ENCODE measurements around the gene ASMTL. TPM values are rescaled to one million over a fixed set of nuclear protein-coding genes. Genes with fewer than 3 reads are reported as not detected.
A peak's percentile ranks its signal among the peaks of the same experiment; 100 is the strongest.

ASMTL gene
- total and polyA plus RNA-seq, 2 of the 13 experiments (the other 11 are each of a cell fraction or from before 2014, with no cell fraction given), result 5.6 to 16.3 TPM

DNA sequence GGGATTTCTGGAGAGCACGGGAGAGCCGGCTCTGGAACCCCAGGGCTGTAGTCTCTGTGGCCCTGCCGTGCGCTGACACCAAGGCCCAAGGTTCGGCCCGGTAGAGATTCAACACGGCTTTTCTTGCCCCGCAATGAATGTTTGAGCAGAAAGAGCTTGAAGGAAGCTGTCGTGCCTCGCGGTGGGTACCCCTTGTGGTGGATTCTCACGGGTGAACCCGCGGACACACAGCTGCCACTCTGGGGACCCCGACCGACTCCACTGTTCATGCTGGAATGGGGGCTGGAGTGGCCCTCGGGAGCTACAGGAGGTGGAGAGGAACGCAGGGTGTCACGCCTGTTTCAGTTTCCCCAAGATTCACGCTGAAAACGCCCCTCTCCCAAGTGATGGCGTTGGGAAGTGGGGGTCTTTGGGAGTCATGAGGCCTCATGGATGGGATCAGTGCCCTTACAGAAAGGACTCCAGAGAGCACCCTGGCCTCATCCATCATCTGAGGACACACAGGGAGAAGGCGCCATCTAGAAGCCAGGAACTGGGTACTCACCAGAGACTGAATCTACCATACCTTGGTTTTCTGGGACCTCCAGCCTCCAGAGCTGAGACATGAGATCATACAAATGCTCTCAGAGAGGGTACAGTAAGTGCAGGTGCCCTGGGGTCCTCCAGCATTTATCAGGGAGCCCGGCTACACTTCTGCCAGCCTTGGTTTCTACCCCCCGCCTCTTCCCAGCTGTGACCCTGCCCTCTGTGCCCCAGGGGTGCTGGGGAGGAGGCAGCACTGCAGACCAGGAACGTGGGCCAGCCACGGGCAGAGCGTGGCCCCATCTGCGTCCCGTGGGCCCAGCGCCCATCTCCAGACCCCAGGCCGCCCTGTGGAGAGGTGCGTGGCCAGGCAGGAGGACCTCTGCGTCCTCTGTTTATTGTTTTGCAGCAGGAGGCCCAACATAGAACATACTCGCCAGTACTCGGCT is 67.2 kb downstream of the ASMTL start:
- ChIA-PET POLR2A (no interaction called here), CTCF (ENCODE audit: low intra/inter-chr PET ratio, low total read pairs) (no interaction called here)
- H3K9me3 ChIP-seq (ENCODE audit: low read length), result no peaks in the 10 kb centered on the region
- H2AFZ ChIP-seq (ENCODE audit: low read length), result no peak overlapping the region
- H3K4me3 ChIP-seq (replicated peaks in 1 of 3; ENCODE audit: insufficient read depth in 1 of 3, low read depth in 2 of 3, low read length in 3 of 3), result no peak overlapping the region
- ATAC-seq (peak; percentile 0; the same call in 1 of the 3 replicates), FAIRE-seq (no peak), DNase-seq (ENCODE audit: low spot score) (no peak)
- H3K27me3 ChIP-seq (ENCODE audit: control insufficient read depth in 1 of 2, insufficient read depth in 2 of 2, low read length in 2 of 2), result no peaks in the 10 kb centered on the region
- peaks cover 26% of the 10 kb centered on the region for H3K79me2 ChIP-seq (ENCODE audit: insufficient read depth, low read length)
- no peak overlapping the region for H3K27ac ChIP-seq (ENCODE audit: extremely low read length, insufficient read depth, low read length)
- no TSS peak for BruUV-seq (replicated peaks)
- peaks cover 67% of the 10 kb centered on the region for H4K20me1 ChIP-seq (ENCODE audit: insufficient read depth, low read length)
- in situ Hi-C loops (cut with HindIII; ENCODE audit: extremely low pct_ligation_motif_present, low pct_unique_long_range_greater_than_20kb) (no loop called here), intact Hi-C loops (cut with micrococcal nuclease; ENCODE audit: unreplicated experiment) (no loop called here)
- H3K36me3 ChIP-seq (replicated peaks in 1 of 2; ENCODE audit: control insufficient read depth in 1 of 2, insufficient read depth in 2 of 2, low read length in 2 of 2), result peaks cover 32 to 60% of the 10 kb centered on the region in 2 experiments
- WGBS (ENCODE audit: low lambda C conversion rate), result 98% methylated on average over 21 of the region's 36 CpGs
- peaks cover 51% of the 10 kb centered on the region for H3K4me1 ChIP-seq (ENCODE audit: insufficient read depth, low read length)
- H3K9ac ChIP-seq (ENCODE audit: insufficient read depth, low read depth, low read length), result no peak overlapping the region
- no peak overlapping the region for H3K4me2 ChIP-seq (ENCODE audit: low read depth, low read length)
- TF ChIP-seq ZNF253 (CRISPR knock-in tag; IDR thresholded peaks at IDR 0.05; ENCODE audit: borderline replicate concordance) (no peak), MIER2 (CRISPR knock-in tag; IDR thresholded peaks at IDR 0.05) (no peak), POLR2G (IDR thresholded peaks at IDR 0.05; ENCODE audit: low read depth, low read length) (peak; percentile 58), ZNF557 (CRISPR knock-in tag; IDR thresholded peaks at IDR 0.05) (no peak), ASH2L (IDR thresholded peaks at IDR 0.05; ENCODE audit: insufficient read length, low read depth, low read length) (peak; percentile 24), HNRNPL (IDR thresholded peaks at IDR 0.05; ENCODE audit: low read depth, low read length) (0 out of 2 replicates have a peak, but pooled peaks have one; percentile 28), RBFOX2 (IDR thresholded peaks at IDR 0.05; ENCODE audit: low read depth, low read length) (peak; percentile 74), GABPB1 (CRISPR knock-in tag; IDR thresholded peaks at IDR 0.05) (no peak), PHF5A (CRISPR knock-in tag; IDR thresholded peaks at IDR 0.05; ENCODE audit: low read depth, unreplicated experiment) (no peak), ZNF530 (CRISPR knock-in tag; IDR thresholded peaks at IDR 0.05; ENCODE audit: low read depth) (no peak), RBM22 (optimal IDR thresholded peaks at IDR 0.05; ENCODE audit: low read length) (peak; percentile 81), SSRP1 (CRISPR knock-in tag; IDR thresholded peaks at IDR 0.05) (no peak)
- TF ChIP-seq, protein P1, sequence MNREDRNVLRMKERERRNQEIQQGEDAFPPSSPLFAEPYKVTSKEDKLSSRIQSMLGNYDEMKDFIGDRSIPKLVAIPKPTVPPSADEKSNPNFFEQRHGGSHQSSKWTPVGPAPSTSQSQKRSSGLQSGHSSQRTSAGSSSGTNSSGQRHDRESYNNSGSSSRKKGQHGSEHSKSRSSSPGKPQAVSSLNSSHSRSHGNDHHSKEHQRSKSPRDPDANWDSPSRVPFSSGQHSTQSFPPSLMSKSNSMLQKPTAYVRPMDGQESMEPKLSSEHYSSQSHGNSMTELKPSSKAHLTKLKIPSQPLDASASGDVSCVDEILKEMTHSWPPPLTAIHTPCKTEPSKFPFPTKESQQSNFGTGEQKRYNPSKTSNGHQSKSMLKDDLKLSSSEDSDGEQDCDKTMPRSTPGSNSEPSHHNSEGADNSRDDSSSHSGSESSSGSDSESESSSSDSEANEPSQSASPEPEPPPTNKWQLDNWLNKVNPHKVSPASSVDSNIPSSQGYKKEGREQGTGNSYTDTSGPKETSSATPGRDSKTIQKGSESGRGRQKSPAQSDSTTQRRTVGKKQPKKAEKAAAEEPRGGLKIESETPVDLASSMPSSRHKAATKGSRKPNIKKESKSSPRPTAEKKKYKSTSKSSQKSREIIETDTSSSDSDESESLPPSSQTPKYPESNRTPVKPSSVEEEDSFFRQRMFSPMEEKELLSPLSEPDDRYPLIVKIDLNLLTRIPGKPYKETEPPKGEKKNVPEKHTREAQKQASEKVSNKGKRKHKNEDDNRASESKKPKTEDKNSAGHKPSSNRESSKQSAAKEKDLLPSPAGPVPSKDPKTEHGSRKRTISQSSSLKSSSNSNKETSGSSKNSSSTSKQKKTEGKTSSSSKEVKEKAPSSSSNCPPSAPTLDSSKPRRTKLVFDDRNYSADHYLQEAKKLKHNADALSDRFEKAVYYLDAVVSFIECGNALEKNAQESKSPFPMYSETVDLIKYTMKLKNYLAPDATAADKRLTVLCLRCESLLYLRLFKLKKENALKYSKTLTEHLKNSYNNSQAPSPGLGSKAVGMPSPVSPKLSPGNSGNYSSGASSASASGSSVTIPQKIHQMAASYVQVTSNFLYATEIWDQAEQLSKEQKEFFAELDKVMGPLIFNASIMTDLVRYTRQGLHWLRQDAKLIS (CRISPR knock-in tag; IDR thresholded peaks at IDR 0.05), result no peak
- TF ChIP-seq, protein P2, sequence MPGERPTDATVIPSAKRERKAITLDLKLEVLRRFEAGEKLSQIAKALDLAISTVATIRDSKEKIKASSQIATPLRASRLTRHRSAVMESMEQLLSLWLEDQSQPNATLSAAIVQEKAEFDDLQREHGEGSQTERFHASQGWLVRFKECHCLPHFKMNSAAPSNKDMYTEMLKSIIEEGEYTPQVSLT (CRISPR knock-in tag; IDR thresholded peaks at IDR 0.05; ENCODE audit: borderline replicate concordance, low read depth), result no peak
- TF ChIP-seq, protein P3, sequence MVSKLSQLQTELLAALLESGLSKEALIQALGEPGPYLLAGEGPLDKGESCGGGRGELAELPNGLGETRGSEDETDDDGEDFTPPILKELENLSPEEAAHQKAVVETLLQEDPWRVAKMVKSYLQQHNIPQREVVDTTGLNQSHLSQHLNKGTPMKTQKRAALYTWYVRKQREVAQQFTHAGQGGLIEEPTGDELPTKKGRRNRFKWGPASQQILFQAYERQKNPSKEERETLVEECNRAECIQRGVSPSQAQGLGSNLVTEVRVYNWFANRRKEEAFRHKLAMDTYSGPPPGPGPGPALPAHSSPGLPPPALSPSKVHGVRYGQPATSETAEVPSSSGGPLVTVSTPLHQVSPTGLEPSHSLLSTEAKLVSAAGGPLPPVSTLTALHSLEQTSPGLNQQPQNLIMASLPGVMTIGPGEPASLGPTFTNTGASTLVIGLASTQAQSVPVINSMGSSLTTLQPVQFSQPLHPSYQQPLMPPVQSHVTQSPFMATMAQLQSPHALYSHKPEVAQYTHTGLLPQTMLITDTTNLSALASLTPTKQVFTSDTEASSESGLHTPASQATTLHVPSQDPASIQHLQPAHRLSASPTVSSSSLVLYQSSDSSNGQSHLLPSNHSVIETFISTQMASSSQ (IDR thresholded peaks at IDR 0.05; ENCODE audit: low read depth), result no peak
- TF ChIP-seq, protein P3 (CRISPR knock-in tag; IDR thresholded peaks at IDR 0.05; ENCODE audit: borderline replicate concordance), result peak; percentile 26; the same call in 1 of the 2 replicates
